Adrenal gland (tissue), 12 donors: ENCODE measurements around the gene CYP2U1. TPM values are rescaled to one million over a fixed set of nuclear protein-coding genes. Genes with fewer than 3 reads are reported as not detected.
A peak's percentile ranks its signal among the peaks of the same experiment; 100 is the strongest.

ENCODE experiments used
- DNase-seq, 7 donors: peaks; one replicate each; pipeline ENCODE4 v3.0.0-alpha.2; 2019 to 2020
- H3K27ac ChIP-seq, 5 donors: fragments of 200-600 bp; sonication (generic) in 4 of 5; 1 replicate in 3 of 5; 2 replicates in 2 of 5; pipeline versions ENCODE4 v1.5.1 to v1.8.0; 2016 to 2020; ENCODE audit warnings: mild to moderate bottlenecking in 1 of 5
- H3K27me3 ChIP-seq: fragments of 200-600 bp; 2 replicates; pipeline ENCODE4 v1.8.0; 2021
- H3K36me3 ChIP-seq, 2 donors: fragments of 200-600 bp; replicated peaks in 1 of 2; 1 replicate in 1 of 2; 2 replicates in 1 of 2; pipeline versions ENCODE4 v1.5.1 to v1.8.0; 2018 to 2022
- H3K4me1 ChIP-seq, 2 donors: fragments of 200-600 bp; replicated peaks in 1 of 2; 1 replicate in 1 of 2; 2 replicates in 1 of 2; pipeline versions ENCODE4 v1.5.1 to v1.8.0; 2018 to 2021
- H3K4me3 ChIP-seq, 4 donors: fragments of 200-600 bp; sonication (generic) in 3 of 4; one replicate each; pipeline ENCODE4 v1.5.1; 2016 to 2018
- H3K9me3 ChIP-seq, 3 donors: fragments of 200-600 bp; sonication (generic) in 1 of 3; replicated peaks in 1 of 3; 1 replicate in 2 of 3; 2 replicates in 1 of 3; pipeline versions ENCODE4 v1.5.1 to v1.8.0; 2016 to 2021
- CTCF ChIP-seq, 6 experiments: fragments of 450-650 bp in 4 of 6; fragments of 200-600 bp in 2 of 6; sonication (generic) in 1 of 6; IDR thresholded peaks; 1 replicate in 5 of 6; 2 replicates in 1 of 6; pipeline versions ENCODE4 v1.5.1 to v1.8.0; 2016 to 2021; ENCODE audit warnings: antibody characterized with exemption in 6 of 6, mild to moderate bottlenecking in 2 of 6, moderate library complexity in 1 of 6
- POLR2A ChIP-seq, 2 donors: fragments of 450-650 bp; IDR thresholded peaks; one replicate each; pipeline ENCODE4 v1.6.1; 2017; ENCODE audit warnings: antibody characterized with exemption in 2 of 2, mild to moderate bottlenecking in 2 of 2, moderate library complexity in 1 of 2
- WGBS, 4 donors: extraction: QIAGEN DNeasy Blood & Tissue Kit in 2 of 4; methylation state at CpG; one replicate each; pipeline versions ENCODE4 v1.1.5 to v1.1.7; 2013 to 2017; 5-methylcytosine and 5-hydroxymethylcytosine counted together
- intact Hi-C, 2 donors: fragments of 100-400 bp; cut with DNase I; formaldehyde crosslinking; loops; one replicate each; pipeline versions ENCODE4 v1.14.1 to v1.15.0; 2022 to 2023
- polyA plus RNA-seq, 3 donors: library from polyadenylated mRNA; stranded (reverse); fragments of 200-250 nt in 2 of 3; fragments of 350-450 nt in 1 of 3; fragmentation: Illumina TruSeq in 1 of 3; extraction: RNeasy Lipid Tissue Mini Kit (QIAGEN cat#74804) in 1 of 3; gene quantifications; one replicate each; pipeline ENCODE4 v1.2.3, GENCODE V29; 2013 to 2014
- total RNA-seq, 9 donors: library from RNA; depleted of rRNA in 4 of 9; stranded (reverse); fragments of >200 nt in 4 of 9; fragments of 120-200 nt in 1 of 9; fragmentation: NEBNext Ultra II Directional in 1 of 9; extraction: Animal tissue kit (Norgen Biotek cat#: 25700) in 1 of 9; gene quantifications; one replicate each; pipeline versions ENCODE4 v1.1.0 to v1.2.4, GENCODE V29; 2013 to 2023
- donor health status: healthy with polysubstance abuse.
- donor health status: Bipolar disorder and iron deficiency.
- donor health status: DM: yes; HTN: yes; CAD: no.
- donor health status: DM: no; HTN: no; CAD: no.
- donor health status: DM: no; HTN: no; CAD: no.
- donor health status: DM: yes; HTN: yes; CAD: no.

Gene CYP2U1
- total and polyA plus RNA-seq, 12 donors, result 2.3 to 21.3 (median 8.3) TPM

- WGBS, 4 donors, result 86 to 92% (median 89%) methylated on average over 7 of the region's 7 CpGs
- no peaks in the 10 kb centered on the region for H3K27me3 ChIP-seq
- no peaks in the 10 kb centered on the region for H3K4me1 ChIP-seq
- no peaks in the 10 kb centered on the region for H3K9me3 ChIP-seq
- DNase-seq, result no peak
- no peak overlapping the region for H3K27ac ChIP-seq
- intact Hi-C loops, result loop anchor here (5.0 to 10.0 kb wide), 2 partner anchors 94 to 151 kb away; no protein-coding TSS in a partner anchor
- H3K36me3 ChIP-seq, result no peaks in the 10 kb centered on the region
- no peak for TF ChIP-seq CTCF (IDR thresholded peaks at IDR 0.05)
- TF ChIP-seq POLR2A (IDR thresholded peaks at IDR 0.05), result no peak
- no peak overlapping the region for H3K4me3 ChIP-seq
Observed at GRCh38 chr4:107908377-107908776, 23.0 kb upstream of the CYP2U1 start.

GRCh38 chr4:107913283-107913899 lies 18.0 kb upstream of the CYP2U1 start:
- TF ChIP-seq POLR2A (IDR thresholded peaks at IDR 0.05), result no peak
- TF ChIP-seq CTCF (IDR thresholded peaks at IDR 0.05), result peak; percentile 72 to 90 (median 86)
- peak in 6 of 7 donors; percentile 22 to 57 (median 50) for DNase-seq
- Histone ChIP-seq H3K36me3 (no peaks in the 10 kb centered on the region), H3K4me3 (no peak overlapping the region), H3K27ac (no peak overlapping the region), H3K9me3 (no peaks in the 10 kb centered on the region), H3K4me1 (no peaks in the 10 kb centered on the region), H3K27me3 (no peaks in the 10 kb centered on the region)
- WGBS, 4 donors, result 21 to 32% (median 26%) methylated on average over 2 of the region's 2 CpGs
- intact Hi-C loops, result loop anchor here in 1 of 2 donors (2.0 kb wide), 1 partner anchor 157 kb away; no protein-coding TSS in a partner anchor

GRCh38 chr4:107915220-107915619 lies 16.1 kb upstream of the CYP2U1 start:
- no peaks in the 10 kb centered on the region for H3K27me3 ChIP-seq
- no peaks in the 10 kb centered on the region for H3K4me1 ChIP-seq
- H3K4me3 ChIP-seq, result no peak overlapping the region
- DNase-seq, result no peak
- TF ChIP-seq POLR2A (IDR thresholded peaks at IDR 0.05) (no peak), CTCF (IDR thresholded peaks at IDR 0.05) (no peak)
- intact Hi-C loops, result no loop called here
- H3K9me3 ChIP-seq, result peaks cover 0 to 6% (median 0%) of the 10 kb centered on the region in 3 donors
- H3K27ac ChIP-seq, result no peak overlapping the region
- WGBS, 4 donors, result 80 to 96% (median 93%) methylated on average over 1 of the region's 1 CpG
- no peaks in the 10 kb centered on the region for H3K36me3 ChIP-seq

GRCh38 chr4:107916623-107917022 lies 14.7 kb upstream of the CYP2U1 start:
- no peaks in the 10 kb centered on the region for H3K4me1 ChIP-seq
- DNase-seq, result no peak
- H3K27ac ChIP-seq, result no peak overlapping the region
- H3K9me3 ChIP-seq, result peaks cover 0 to 11% (median 0%) of the 10 kb centered on the region in 3 donors
- H3K36me3 ChIP-seq, result no peaks in the 10 kb centered on the region
- H3K27me3 ChIP-seq, result no peaks in the 10 kb centered on the region
- TF ChIP-seq POLR2A (IDR thresholded peaks at IDR 0.05) (no peak), CTCF (IDR thresholded peaks at IDR 0.05) (no peak)
- H3K4me3 ChIP-seq, result no peak overlapping the region
- intact Hi-C loops, result no loop called here
